IMR-90 (cell line): ENCODE data around the gene SMAP1.

ENCODE experiments used
- CEBPB ChIP-seq: IDR thresholded peaks from 2 replicates; pipeline ENCODE4 v1.6.1; 2012; ENCODE audit warnings: low read depth, low read length, improper control_type of control experiment
- CHD1 ChIP-seq: IDR thresholded peaks from 2 replicates; pipeline ENCODE4 v1.6.1; 2012; ENCODE audit warnings: low read depth, low read length, improper control_type of control experiment
- FOS ChIP-seq: fragments of 150-350 bp; IDR thresholded peaks from 2 replicates; pipeline ENCODE4 v1.6.1; 2016; ENCODE audit warnings: low read depth, low read length
- MAZ ChIP-seq: IDR thresholded peaks from 2 replicates; pipeline ENCODE4 v1.6.1; 2012; ENCODE audit warnings: low read depth, mild to moderate bottlenecking, low read length, improper control_type of control experiment, moderate library complexity, borderline replicate concordance
- MXI1 ChIP-seq: IDR thresholded peaks from 2 replicates; pipeline ENCODE4 v1.6.1; 2012; ENCODE audit warnings: low read depth, mild to moderate bottlenecking, low read length, moderate library complexity, borderline replicate concordance
- NFE2L2 ChIP-seq: fragments of 150-350 bp; IDR thresholded peaks from 2 replicates; pipeline ENCODE4 v1.6.1; 2016; ENCODE audit warnings: low read depth, mild to moderate bottlenecking, low read length
- POLR2A ChIP-seq: IDR thresholded peaks from 2 replicates; pipeline ENCODE4 v1.6.1; 2012; ENCODE audit warnings: mild to moderate bottlenecking, low read depth, low read length
- RAD21 ChIP-seq: IDR thresholded peaks from 2 replicates; pipeline ENCODE4 v1.6.1; 2012; ENCODE audit warnings: low read length, improper control_type of control experiment
- RFX5 ChIP-seq: IDR thresholded peaks from 2 replicates; pipeline ENCODE4 v1.8.0; 2012; ENCODE audit warnings: low read depth, mild to moderate bottlenecking, low read length, moderate library complexity
- TF ChIP-seq, protein P1 (sequence below): conservative IDR thresholded peaks from 2 replicates; pipeline ENCODE4 v1.5.1; 2012; ENCODE audit warnings: mild to moderate bottlenecking, low read depth, low read length, improper control_type of control experiment
- TF ChIP-seq, protein P2 (sequence below): fragments of 150-350 bp; IDR thresholded peaks from 2 replicates; pipeline ENCODE4 v1.6.1; 2017; ENCODE audit warnings: mild to moderate bottlenecking, antibody characterized with exemption, low read length, low read depth
- TF ChIP-seq, protein P3 (sequence below): fragments of 150-350 bp; IDR thresholded peaks from 2 replicates; pipeline ENCODE4 v1.6.1; 2016; ENCODE audit warnings: low read depth, mild to moderate bottlenecking, low read length, moderate library complexity, borderline replicate concordance

DNA sequence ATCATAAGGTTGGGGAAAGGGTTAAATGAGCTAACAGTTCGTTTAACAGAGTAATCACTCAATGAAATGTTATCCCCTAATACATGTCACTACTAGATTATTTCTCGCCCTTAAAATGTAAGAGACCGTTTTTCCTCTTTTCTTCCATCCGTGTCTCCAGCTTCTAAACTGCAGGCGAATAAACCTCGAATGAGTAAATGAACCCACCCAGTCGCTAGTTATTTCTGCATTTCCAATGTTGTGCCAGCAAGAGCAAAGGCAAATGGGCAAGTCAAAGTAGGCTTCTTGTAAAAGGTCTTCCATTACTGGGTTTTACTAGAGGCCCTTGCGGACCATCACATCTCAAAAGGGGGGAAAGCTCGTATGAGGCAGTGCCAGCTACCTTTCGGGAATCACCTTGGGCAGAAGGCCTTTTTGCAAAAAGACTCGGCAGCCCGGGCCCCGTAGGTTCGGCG is 400 bp upstream of the SMAP1 start:
- TF ChIP-seq MAZ (no peak), POLR2A (no peak), CHD1 (no peak), RAD21 (no peak), RFX5 (no peak), NFE2L2 (no peak), FOS (no peak), MXI1 (no peak), CEBPB (no peak)
- TF ChIP-seq, protein P1, sequence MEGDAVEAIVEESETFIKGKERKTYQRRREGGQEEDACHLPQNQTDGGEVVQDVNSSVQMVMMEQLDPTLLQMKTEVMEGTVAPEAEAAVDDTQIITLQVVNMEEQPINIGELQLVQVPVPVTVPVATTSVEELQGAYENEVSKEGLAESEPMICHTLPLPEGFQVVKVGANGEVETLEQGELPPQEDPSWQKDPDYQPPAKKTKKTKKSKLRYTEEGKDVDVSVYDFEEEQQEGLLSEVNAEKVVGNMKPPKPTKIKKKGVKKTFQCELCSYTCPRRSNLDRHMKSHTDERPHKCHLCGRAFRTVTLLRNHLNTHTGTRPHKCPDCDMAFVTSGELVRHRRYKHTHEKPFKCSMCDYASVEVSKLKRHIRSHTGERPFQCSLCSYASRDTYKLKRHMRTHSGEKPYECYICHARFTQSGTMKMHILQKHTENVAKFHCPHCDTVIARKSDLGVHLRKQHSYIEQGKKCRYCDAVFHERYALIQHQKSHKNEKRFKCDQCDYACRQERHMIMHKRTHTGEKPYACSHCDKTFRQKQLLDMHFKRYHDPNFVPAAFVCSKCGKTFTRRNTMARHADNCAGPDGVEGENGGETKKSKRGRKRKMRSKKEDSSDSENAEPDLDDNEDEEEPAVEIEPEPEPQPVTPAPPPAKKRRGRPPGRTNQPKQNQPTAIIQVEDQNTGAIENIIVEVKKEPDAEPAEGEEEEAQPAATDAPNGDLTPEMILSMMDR: no peak
- TF ChIP-seq, protein P2, sequence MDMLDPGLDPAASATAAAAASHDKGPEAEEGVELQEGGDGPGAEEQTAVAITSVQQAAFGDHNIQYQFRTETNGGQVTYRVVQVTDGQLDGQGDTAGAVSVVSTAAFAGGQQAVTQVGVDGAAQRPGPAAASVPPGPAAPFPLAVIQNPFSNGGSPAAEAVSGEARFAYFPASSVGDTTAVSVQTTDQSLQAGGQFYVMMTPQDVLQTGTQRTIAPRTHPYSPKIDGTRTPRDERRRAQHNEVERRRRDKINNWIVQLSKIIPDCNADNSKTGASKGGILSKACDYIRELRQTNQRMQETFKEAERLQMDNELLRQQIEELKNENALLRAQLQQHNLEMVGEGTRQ: no peak
- TF ChIP-seq, protein P3, sequence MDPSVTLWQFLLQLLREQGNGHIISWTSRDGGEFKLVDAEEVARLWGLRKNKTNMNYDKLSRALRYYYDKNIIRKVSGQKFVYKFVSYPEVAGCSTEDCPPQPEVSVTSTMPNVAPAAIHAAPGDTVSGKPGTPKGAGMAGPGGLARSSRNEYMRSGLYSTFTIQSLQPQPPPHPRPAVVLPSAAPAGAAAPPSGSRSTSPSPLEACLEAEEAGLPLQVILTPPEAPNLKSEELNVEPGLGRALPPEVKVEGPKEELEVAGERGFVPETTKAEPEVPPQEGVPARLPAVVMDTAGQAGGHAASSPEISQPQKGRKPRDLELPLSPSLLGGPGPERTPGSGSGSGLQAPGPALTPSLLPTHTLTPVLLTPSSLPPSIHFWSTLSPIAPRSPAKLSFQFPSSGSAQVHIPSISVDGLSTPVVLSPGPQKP: no peak
